GM19455 (cell line): ENCODE results near the gene SLC9A9.

Experiments
- ATAC-seq: cut with Tn5 transposase; IDR thresholded peaks from one replicate; pipeline ENCODE4 v1.9.1; 2021; ENCODE audit not compliant: unreplicated experiment

Gene SLC9A9

DNA sequence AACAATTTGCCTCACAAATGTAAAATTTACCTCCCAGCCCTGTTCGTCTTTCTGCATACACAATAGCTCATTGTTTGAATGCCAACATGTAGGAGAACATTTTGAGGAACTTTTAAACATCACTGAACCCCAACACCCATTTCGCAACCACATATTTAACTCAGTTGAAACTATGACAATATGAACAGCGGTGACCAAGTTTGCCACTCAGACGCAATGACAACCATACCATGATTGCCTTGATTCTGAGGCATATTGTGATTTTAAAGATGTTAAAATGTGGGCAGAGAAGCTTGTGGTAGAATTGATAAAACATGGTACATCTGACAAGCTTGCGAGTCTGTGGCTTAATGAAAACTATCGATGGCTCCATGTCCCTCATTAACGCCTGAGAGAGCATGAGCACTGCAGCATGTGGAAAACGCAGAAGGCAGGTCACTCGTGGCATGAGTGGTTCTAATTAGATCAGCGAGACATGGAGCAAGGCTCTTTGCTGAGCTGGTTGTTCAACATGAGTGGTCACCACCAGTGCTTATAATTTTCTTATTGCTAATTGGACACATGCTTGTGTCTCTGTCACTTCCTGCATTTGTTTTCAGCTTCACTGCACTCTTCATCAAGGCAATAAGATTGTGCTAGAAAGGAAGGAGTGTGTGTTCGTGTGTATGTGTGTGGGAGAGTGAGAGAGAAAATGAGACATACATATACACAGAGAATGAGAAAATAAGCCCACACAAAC, 611.9 kb downstream of the SLC9A9 start:
- no peak for ATAC-seq

DNA sequence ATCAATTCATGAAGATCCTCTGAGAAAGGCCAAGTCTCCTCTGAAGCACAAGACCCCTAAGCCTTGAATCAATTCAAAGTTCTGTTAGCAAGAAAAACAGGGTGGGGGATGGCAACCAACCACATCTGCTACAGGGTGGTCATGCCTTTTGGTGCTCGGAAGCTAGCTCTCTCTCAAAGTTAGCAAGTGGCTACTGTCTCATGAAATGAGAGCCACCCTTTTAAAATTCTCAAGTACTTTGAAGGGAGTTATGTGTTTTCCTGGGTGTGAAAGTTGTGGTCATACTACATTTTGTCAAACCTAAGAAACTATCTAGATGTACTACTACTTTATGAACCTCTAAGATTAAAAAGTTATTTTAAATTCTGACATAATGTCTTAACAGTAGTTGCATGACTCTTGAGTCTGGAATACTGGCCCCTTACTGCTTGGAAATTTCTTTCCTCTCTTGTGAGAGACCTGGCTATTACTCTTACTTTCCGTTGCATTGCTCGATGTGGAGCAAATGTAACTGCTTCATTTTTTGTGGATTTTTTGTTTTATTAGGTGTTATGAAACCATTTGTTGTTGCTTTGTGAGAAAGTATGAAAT, 612.6 kb downstream of the SLC9A9 start:
- ATAC-seq: no peak

- ATAC-seq: no peak
These were observed 613.7 kb downstream of the SLC9A9 start for GRCh38 chr3:143234526-143234925.

DNA sequence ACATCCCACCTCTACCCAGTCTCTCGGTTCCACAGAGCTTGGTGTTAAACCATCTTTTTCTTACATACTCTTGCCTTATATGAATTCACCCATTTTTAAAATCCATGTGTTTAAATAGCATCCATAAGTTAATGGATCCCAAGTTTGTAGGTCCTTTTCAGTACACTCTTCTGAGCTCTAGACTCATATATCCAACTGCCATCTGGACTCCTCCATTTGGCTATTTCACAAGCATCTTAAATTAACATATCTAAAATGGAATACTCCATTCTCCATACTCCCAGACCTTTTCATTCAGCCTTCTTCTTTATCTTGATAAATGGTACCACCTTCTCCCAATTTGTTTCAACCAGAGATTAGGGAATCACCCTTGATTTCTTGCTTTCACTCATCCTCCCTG, 615.3 kb downstream of the SLC9A9 start:
- no peak for ATAC-seq

DNA sequence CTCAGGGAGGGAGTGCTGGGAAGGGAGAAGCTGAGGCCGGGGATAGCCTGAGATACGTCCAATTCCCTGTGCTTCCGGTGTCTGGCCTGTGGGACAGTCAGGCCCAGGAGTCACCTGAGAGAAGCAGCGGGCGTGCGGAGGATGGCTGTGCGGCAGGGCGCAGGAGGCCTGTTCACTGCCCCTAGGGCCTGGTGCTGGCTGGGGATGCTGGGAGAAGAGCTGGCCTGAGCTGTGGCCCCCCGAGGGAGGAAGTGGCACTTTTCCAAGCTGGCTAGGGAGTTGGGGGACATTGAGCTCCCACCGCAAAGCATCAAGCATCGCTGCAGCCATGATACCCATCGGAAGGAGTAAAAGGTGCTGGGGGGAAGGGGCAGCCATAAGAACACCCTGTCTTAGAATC, 619.9 kb downstream of the SLC9A9 start:
- ATAC-seq: no peak

DNA sequence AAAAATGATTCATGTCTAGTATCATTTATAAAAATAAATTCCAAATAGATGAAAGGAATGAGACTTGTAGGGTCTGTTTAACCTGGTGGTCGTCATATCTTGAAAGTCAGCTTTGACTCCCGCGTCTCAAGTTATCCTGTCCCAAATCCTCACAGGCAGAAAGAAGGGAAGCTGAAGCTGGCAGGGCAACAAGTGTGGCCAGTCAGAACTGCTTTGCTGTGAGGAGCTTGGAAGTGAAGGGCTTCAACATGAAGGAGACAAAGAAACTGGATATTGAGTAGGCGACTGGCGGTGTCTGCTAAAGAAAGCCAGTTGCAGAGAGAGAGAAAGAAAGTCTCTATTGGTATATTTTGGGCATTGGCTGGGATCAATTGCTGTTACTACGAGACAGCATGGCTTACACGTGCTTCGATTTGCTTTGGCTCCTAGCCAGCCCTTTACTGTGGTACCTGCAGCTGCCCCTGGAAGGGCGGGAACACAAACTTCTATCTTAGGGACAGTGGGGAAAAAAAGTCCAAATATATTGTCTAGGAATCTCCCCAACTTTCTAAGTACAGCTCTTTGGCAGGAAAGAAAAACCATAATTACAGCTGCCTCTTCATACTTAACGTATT, 621.5 kb downstream of the SLC9A9 start:
- no peak for ATAC-seq

- no peak for ATAC-seq
These were observed 623.6 kb downstream of the SLC9A9 start for GRCh38 chr3:143224716-143225115.

- no peak for ATAC-seq
These were observed 625.3 kb downstream of the SLC9A9 start for GRCh38 chr3:143222981-143223380.

DNA sequence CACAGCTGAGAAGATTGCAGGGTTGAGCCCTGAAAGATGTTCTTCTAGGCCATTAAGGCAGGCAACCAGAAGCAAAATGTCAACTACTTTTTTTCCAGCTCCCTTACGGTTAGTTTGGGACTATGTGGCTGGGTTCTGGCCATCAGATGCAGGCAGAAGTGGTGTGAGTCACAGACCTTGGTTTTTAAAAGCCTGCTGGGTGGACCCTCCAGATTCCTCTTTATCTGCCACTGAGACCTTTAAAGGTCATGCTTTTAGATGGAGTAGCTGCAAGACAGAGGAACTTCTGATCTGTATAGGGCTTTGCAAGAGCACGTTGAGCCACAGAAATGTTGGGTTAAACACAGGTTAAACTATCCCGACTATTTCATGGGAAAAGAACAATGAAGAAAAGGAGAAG, 625.8 kb downstream of the SLC9A9 start:
- no peak for ATAC-seq

DNA sequence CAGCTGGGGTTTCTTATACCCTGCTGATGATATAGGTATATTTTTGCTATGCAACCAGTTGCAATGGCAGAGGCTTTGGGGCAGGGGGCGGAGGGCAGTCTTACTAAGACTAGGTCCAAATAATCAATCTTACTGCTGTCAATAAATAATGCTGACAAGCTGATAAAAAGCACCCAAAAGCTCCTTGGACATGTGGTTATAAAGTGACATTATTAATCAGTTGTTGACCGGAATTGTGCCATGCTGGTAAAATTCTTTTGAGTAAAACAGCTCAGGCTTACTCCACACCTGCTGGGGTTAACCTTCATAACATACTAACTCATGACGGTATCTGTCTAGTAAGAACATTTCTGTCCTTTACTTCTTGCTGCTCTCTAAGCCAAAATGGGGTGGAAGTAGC, 626.8 kb downstream of the SLC9A9 start:
- no peak for ATAC-seq

- no peak for ATAC-seq
These were observed 627.5 kb downstream of the SLC9A9 start for GRCh38 chr3:143220741-143221140.

DNA sequence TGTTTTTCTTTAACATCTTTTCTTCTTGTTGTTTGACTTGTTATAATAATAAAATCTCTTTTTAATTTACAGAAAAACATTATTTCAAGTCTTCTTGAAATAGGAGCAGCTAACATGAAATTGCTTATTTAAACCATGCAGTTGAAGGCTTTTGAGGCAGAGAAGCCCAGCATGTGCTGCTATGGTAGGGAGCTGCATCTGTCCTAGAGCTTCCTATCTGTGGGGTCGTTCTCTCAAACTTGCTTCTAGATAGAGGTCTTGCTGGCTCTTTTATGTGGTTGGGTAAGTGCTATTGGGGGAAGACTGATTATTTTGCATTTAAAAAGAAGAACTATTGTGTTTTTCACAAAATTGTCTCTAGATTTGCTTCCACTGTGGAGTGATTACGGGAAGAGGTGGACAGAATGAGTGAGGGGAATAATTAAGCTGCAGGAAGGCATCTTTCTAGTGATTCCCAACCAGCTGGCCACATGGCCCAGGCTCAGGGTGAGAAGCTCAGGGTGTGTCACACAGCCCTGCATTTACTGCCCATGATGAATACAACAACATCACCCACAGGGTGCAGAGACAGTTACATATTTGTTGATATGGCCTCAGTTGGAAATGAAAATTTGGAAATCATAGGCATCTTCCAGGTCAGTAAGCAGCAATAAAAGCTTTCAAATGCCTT, 630.0 kb downstream of the SLC9A9 start:
- ATAC-seq: no peak

- no peak for ATAC-seq
These were observed 631.0 kb downstream of the SLC9A9 start for GRCh38 chr3:143217283-143217682.

DNA sequence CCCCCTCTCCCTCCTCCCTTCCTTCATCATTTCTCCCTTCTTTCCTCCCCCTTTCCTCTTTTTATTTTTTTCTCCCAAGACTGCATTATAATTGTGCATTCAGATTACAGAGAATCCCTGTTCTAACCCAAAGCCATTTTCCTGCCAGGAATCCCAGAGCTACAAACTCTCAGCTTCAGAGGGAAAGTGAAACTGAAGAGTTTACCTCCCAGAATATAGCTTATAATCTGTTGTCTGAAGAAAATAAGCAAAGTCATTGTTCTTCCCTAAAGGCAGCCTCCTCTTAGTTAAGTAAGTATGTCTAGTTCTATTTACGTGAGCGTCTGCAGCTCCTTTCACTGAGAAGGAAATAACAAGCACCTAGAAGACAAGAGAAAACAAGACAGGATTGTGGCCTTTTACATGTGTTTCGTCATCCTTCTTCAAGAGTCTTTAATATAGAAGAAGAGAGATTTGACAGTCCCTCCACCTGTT, 631.5 kb downstream of the SLC9A9 start:
- ATAC-seq: no peak
